ENCODE measurements around the gene CNTNAP5.

DNA sequence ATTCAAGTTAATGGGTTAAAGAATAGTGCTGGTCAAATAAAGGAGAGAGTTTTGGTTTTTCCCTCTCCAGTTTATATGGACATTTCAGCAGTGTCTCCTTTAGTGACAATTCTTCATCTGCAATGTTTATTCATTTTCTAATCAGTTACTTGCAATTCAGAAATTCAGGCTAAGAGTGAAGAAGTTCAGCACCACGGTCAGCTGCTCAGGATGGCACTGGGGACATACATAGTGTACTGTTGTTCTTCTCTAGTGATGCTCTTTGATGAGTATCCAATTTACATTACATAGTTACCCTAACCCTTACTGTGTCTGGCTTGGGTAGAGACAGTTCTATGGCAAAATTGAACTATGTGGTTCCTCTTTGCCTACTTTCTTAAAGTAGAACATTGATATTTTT lies 412.7 kb downstream of the CNTNAP5 start:
- TF ChIP-seq, protein P1, sequence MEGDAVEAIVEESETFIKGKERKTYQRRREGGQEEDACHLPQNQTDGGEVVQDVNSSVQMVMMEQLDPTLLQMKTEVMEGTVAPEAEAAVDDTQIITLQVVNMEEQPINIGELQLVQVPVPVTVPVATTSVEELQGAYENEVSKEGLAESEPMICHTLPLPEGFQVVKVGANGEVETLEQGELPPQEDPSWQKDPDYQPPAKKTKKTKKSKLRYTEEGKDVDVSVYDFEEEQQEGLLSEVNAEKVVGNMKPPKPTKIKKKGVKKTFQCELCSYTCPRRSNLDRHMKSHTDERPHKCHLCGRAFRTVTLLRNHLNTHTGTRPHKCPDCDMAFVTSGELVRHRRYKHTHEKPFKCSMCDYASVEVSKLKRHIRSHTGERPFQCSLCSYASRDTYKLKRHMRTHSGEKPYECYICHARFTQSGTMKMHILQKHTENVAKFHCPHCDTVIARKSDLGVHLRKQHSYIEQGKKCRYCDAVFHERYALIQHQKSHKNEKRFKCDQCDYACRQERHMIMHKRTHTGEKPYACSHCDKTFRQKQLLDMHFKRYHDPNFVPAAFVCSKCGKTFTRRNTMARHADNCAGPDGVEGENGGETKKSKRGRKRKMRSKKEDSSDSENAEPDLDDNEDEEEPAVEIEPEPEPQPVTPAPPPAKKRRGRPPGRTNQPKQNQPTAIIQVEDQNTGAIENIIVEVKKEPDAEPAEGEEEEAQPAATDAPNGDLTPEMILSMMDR (IDR thresholded peaks at IDR 0.05): no peak
- TF ChIP-seq EP300 (IDR thresholded peaks at IDR 0.05; ENCODE audit: low read depth): no peak
